ENCODE data around the gene PANK4. TPM values are rescaled to one million over a fixed set of nuclear protein-coding genes. Genes with fewer than 3 reads are reported as not detected.
A peak's percentile ranks its signal among the peaks of the same experiment; 100 is the strongest.

PANK4 gene
- total and polyA plus RNA-seq, 12 donors, result 26.1 to 56.4 (median 34.5) TPM

DNA sequence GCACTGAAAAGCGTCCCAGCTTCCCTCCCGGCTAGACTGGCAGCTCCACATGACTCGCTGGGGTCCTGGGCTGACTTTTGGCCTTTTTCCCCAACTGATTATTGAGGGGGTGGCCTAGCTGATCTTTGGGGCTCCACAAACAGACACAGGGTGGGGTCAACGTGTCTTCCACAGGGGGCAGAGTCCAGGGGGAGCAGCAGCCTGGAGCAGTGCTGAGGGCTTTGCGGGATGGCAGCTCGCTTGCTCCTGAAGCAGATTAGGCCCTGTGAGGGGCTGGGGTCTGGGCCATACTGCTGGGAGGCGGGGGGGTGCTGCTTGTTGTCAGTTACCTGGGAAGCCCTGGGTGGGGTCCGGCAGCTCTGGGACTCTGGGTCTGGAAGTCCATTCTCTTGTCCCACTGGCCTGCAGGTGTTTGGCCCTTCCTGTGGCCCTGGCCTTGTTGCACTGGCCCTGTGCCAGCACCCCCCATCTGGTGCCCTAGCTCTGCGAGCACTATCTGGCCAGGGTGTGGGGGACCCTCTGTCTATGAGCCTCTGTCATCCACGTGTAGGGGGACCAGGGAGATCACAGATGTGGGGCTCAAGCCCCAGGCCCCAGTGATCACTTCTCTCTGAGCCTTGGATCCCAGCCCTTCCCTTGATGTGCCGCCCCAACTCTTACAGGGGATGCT lies 16.0 kb upstream of the PANK4 start:
- Histone ChIP-seq H3K27me3 (peaks cover 0 to 42% (median 23%) of the 10 kb centered on the region in 7 donors), H3K4me1 (peaks cover 36 to 67% (median 52%) of the 10 kb centered on the region in 9 donors), H3K36me3 (no peaks in the 10 kb centered on the region), H3K4me3 (no peak overlapping the region), H3K27ac (no peak overlapping the region), H3K9me3 (no peaks in the 10 kb centered on the region)
- intact Hi-C loops (cut with DNase I), result loop anchor here in 5 of 10 donors (5.0 to 10.0 kb wide), 4 partner anchors 78 to 348 kb away; partner anchors contain the start of gene FAAP20 (in 3 of the 5)
- TF ChIP-seq, protein P1, sequence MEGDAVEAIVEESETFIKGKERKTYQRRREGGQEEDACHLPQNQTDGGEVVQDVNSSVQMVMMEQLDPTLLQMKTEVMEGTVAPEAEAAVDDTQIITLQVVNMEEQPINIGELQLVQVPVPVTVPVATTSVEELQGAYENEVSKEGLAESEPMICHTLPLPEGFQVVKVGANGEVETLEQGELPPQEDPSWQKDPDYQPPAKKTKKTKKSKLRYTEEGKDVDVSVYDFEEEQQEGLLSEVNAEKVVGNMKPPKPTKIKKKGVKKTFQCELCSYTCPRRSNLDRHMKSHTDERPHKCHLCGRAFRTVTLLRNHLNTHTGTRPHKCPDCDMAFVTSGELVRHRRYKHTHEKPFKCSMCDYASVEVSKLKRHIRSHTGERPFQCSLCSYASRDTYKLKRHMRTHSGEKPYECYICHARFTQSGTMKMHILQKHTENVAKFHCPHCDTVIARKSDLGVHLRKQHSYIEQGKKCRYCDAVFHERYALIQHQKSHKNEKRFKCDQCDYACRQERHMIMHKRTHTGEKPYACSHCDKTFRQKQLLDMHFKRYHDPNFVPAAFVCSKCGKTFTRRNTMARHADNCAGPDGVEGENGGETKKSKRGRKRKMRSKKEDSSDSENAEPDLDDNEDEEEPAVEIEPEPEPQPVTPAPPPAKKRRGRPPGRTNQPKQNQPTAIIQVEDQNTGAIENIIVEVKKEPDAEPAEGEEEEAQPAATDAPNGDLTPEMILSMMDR (IDR thresholded peaks at IDR 0.05), result no peak
- ATAC-seq (no peak), DNase-seq (no peak)
- WGBS, 2 donors, result 82 to 85% methylated on average over 11 of the region's 11 CpGs

DNA sequence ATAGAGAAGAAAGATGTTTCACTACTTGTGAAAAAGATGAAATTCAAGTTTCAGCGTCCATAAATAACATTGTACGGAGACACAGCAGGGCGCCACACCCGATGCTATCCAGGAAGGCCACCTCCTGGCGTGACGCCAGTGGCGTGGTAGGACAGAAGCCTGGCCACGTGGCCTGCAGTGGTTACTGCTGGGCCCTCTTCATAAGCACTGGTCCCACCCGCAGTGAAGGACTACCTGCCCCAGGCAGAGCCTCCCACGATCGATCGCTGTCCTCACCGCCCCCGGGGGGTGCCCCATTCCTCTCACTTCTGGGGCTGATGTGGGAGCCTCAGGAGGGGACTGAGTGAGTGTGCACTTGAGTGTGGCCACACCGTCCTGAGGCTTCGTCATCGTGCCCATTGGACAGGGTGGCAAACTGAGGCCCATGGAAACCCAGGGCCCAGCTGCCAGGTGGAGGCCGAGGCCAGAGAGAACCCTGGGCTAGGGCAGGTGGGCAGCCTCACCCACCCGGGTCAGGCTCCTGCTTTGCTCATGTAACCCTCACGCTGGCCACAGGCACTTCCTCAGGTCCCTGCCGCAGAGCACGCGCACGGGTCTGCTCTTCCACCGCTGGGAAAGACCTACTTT lies 15.3 kb upstream of the PANK4 start:
- Histone ChIP-seq H3K36me3 (no peaks in the 10 kb centered on the region), H3K4me3 (no peak overlapping the region), H3K4me1 (peaks cover 30 to 61% (median 45%) of the 10 kb centered on the region in 9 donors), H3K27ac (peak overlapping the region in 1 of 10 donors; percentile 7), H3K9me3 (no peaks in the 10 kb centered on the region), H3K27me3 (peaks cover 0 to 45% (median 25%) of the 10 kb centered on the region in 7 donors)
- ATAC-seq (no peak), DNase-seq (peak in 1 of 2 donors; percentile 71)
- intact Hi-C loops (cut with DNase I), result loop anchor here in 5 of 10 donors (5.0 to 10.0 kb wide), 4 partner anchors 77 to 347 kb away; partner anchors contain the start of gene FAAP20 (in 3 of the 5)
- WGBS, 2 donors, result 69 to 78% methylated on average over 25 of the region's 25 CpGs
- TF ChIP-seq, protein P1 (IDR thresholded peaks at IDR 0.05), result no peak

DNA sequence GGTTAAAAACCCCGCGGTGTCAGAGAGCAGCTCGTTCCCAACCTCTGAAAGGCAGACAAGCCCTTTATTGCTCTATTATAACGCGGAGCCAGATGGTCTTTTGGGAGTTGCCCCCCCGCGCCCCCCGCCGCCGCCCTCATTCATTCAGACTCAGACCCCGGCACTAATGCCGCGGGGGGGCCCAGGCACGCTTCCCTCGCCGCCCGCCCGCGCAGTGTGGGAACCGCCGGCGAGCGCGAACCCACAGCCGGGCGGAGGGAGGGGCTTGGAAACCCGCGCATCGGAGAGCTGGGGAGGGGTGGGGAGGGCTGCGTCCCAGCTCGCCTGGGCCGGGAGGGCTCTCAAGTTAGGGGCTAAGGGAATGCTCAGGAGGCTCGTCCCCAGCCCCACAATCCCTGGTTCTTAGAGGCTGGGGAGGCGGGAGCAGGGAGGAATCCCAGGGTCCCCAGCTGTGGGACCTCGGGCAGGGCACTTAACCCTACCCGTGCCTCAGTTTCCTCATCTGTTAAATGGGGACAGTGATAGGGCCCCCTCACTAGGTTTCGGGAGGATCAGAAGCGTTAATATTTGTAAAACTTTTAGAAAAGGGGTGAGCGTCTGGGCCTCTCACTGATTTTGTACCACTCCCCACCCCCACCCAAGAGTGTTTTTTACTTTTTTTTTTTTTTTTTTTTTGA lies 14.6 kb upstream of the PANK4 start:
- no peaks in the 10 kb centered on the region for H3K36me3 ChIP-seq
- peak overlapping the region in 1 of 10 donors; percentile 1 for H3K4me3 ChIP-seq
- H3K9me3 ChIP-seq, result no peaks in the 10 kb centered on the region
- peak overlapping the region in 2 of 10 donors; percentile 7 to 39 for H3K27ac ChIP-seq
- TF ChIP-seq, protein P1 (IDR thresholded peaks at IDR 0.05), result no peak
- 12 to 14% methylated on average over 39 of the region's 39 CpGs for WGBS, 2 donors
- H3K27me3 ChIP-seq, result peaks cover 0 to 51% (median 26%) of the 10 kb centered on the region in 7 donors
- H3K4me1 ChIP-seq, result peaks cover 24 to 53% (median 40%) of the 10 kb centered on the region in 9 donors
- DNase-seq (no peak), ATAC-seq (no peak)
- intact Hi-C loops (cut with DNase I), result loop anchor here in 5 of 10 donors (5.0 to 10.0 kb wide), 4 partner anchors 76 to 346 kb away; partner anchors contain the start of gene FAAP20 (in 3 of the 5)

DNA sequence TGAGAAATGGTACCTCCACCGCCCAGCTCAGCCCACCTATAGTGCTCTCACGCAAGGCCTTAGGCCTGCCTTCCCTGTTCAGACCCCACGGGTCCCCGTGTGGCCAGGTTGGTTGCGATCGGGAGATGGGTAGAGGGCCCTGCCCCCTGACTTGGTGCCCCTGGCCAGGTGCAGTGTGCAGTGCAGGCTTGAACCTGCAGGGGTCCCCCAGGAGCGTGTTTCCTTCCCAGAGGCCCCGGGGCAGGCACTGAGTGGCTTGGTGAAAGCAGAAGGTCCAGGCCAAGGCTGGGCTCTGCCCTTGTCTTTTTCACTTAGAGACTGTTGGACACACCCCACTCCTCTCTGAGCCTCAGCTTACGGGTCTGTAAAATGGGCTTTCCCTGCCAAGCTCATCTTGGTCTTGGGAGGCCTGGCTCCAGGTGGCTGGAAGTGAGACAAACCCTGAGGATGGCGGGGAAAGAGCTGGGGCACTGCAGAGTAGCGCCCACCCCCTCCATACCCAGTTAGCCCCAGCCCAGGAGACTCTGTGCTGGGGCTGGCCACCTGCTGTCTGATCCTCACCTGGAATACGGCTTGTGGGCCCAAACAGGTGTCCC lies 13.0 kb upstream of the PANK4 start:
- ATAC-seq (no peak), DNase-seq (no peak)
- Histone ChIP-seq H3K27me3 (peaks cover 6 to 64% (median 33%) of the 10 kb centered on the region in 7 donors), H3K4me1 (peaks cover 9 to 47% (median 25%) of the 10 kb centered on the region in 9 donors), H3K4me3 (no peak overlapping the region), H3K27ac (no peak overlapping the region), H3K9me3 (no peaks in the 10 kb centered on the region), H3K36me3 (no peaks in the 10 kb centered on the region)
- 77% methylated on average over 12 of the region's 12 CpGs for WGBS, 2 donors
- intact Hi-C loops (cut with DNase I), result no loop called here
- TF ChIP-seq, protein P1 (IDR thresholded peaks at IDR 0.05), result peak in 5 of 9 donors; percentile 14 to 39 (median 17)

All from heart right ventricle (tissue), 16 donors.